ENCODE results near the gene NOL4L.

DNA sequence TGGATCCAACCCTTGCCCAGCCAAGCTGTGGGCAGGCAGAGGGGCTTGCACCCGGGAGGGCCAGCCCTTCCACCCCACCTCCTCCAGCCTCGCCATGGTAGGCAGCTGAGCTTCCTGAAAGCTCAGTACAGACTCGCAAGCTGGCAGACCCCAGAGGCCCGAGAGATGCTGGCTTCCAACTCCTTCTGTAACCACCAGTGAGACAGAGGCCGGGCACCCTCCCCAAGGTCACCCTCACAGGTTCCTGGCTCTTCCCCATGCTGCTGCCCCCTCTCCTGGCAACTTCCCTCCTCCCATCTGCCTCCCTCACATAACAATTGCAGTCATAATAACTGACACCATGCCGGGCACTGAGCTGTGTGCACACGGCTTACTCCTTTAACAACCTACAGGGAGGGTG, 26.2 kb upstream of the NOL4L start:
- TF ChIP-seq, protein P1, sequence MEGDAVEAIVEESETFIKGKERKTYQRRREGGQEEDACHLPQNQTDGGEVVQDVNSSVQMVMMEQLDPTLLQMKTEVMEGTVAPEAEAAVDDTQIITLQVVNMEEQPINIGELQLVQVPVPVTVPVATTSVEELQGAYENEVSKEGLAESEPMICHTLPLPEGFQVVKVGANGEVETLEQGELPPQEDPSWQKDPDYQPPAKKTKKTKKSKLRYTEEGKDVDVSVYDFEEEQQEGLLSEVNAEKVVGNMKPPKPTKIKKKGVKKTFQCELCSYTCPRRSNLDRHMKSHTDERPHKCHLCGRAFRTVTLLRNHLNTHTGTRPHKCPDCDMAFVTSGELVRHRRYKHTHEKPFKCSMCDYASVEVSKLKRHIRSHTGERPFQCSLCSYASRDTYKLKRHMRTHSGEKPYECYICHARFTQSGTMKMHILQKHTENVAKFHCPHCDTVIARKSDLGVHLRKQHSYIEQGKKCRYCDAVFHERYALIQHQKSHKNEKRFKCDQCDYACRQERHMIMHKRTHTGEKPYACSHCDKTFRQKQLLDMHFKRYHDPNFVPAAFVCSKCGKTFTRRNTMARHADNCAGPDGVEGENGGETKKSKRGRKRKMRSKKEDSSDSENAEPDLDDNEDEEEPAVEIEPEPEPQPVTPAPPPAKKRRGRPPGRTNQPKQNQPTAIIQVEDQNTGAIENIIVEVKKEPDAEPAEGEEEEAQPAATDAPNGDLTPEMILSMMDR (optimal IDR thresholded peaks at IDR 0.05 in 1 of 3, IDR thresholded peaks at IDR 0.05 in 1 of 3, conservative IDR thresholded peaks at IDR 0.05 in 1 of 3; ENCODE audit: extremely low read depth in 1 of 3, insufficient read depth in 2 of 3, low read length in 3 of 3) = no peak
- no peak for TF ChIP-seq EZH2 (IDR thresholded peaks at IDR 0.05; ENCODE audit: low read length)

All from keratinocyte (primary cell).